HepG2 (cell line): ENCODE measurements around the gene SLC35F3.

ENCODE experiments used
- ARNT ChIP-seq: fragments of 450-650 bp; IDR thresholded peaks from 2 replicates; pipeline ENCODE4 v1.6.1; 2017
- NFE2L1 ChIP-seq: sonication (generic); formaldehyde crosslinking; IDR thresholded peaks from 2 replicates; pipeline ENCODE4 v1.4.0; 2020; ENCODE audit warnings: missing genetic modification reagents, mild to moderate bottlenecking, borderline replicate concordance
- SMC3 ChIP-seq: IDR thresholded peaks from 2 replicates; pipeline ENCODE4 v1.6.1; 2011; ENCODE audit warnings: low read length, improper control_type of control experiment

GRCh38 chr1:234373959-234374254 is 469.4 kb downstream of the SLC35F3 start:
- TF ChIP-seq NFE2L1 (CRISPR knock-in tag) (no peak), SMC3 (no peak), ARNT (no peak)
